ENCODE results near the gene LTC4S.
"Not testable (repeated sequence)": the region's sequence is repeated elsewhere in the genome, so short reads cannot be mapped to it uniquely, and the experiment has no call there.

Gene LTC4S

GRCh38 chr5:179827680-179828079 lies 33.9 kb downstream of the LTC4S start:
- DNase-seq (ENCODE audit: low spot score), result no peak

- DNase-seq (ENCODE audit: low spot score), result no peak
Measured at GRCh38 chr5:179828756-179829421, 35.1 kb downstream of the LTC4S start.

GRCh38 chr5:179829732-179830435 lies 36.1 kb downstream of the LTC4S start:
- DNase-seq (ENCODE audit: low spot score), result no peak

GRCh38 chr5:179830818-179831468 lies 37.2 kb downstream of the LTC4S start:
- DNase-seq (ENCODE audit: low spot score), result no peak

GRCh38 chr5:179832039-179832745 lies 38.4 kb downstream of the LTC4S start:
- DNase-seq (ENCODE audit: low spot score), result no peak

- no peak for DNase-seq (ENCODE audit: low spot score)
Measured at GRCh38 chr5:179833056-179833708, 39.4 kb downstream of the LTC4S start.

- DNase-seq (ENCODE audit: low spot score), result no peak
Measured at GRCh38 chr5:179833709-179834070, 39.9 kb downstream of the LTC4S start.

GRCh38 chr5:179834120-179834519 lies 40.3 kb downstream of the LTC4S start:
- no peak for DNase-seq (ENCODE audit: low spot score)

- not testable (repeated sequence) for DNase-seq (ENCODE audit: low spot score)
Measured at GRCh38 chr5:179834871-179835270, 41.1 kb downstream of the LTC4S start.

- no peak for DNase-seq (ENCODE audit: low spot score)
Measured at GRCh38 chr5:179836225-179837019, 42.6 kb downstream of the LTC4S start.

GRCh38 chr5:179837076-179838011 lies 43.6 kb downstream of the LTC4S start:
- DNase-seq (ENCODE audit: low spot score), result no peak

- DNase-seq (ENCODE audit: low spot score), result no peak
Measured at GRCh38 chr5:179839328-179840256, 45.8 kb downstream of the LTC4S start.

- no peak for DNase-seq (ENCODE audit: low spot score)
Measured at GRCh38 chr5:179840321-179840720, 46.5 kb downstream of the LTC4S start.

- DNase-seq (ENCODE audit: low spot score), result no peak
Measured at GRCh38 chr5:179840766-179841165, 47.0 kb downstream of the LTC4S start.

GRCh38 chr5:179841621-179842020 lies 47.8 kb downstream of the LTC4S start:
- DNase-seq (ENCODE audit: low spot score), result no peak
